Hepatocyte (in vitro differentiated cells): ENCODE data around the gene TEX26. TPM values are rescaled to one million over a fixed set of nuclear protein-coding genes. Genes with fewer than 3 reads are reported as not detected.
A peak's percentile ranks its signal among the peaks of the same experiment; 100 is the strongest.

Source experiments
- DNase-seq: peaks from one replicate; pipeline ENCODE4 v3.0.0-alpha.2; 2016; ENCODE audit warnings: low spot score
- H2AFZ ChIP-seq: fragments of 200-600 bp; sonication (generic); 2 replicates; pipeline ENCODE4 v1.6.0; 2016; ENCODE audit warnings: antibody characterized with exemption, mild to moderate bottlenecking
- H3K27ac ChIP-seq: fragments of 200-600 bp; sonication (generic); 2 replicates; pipeline ENCODE4 v1.5.1; 2016; ENCODE audit warnings: mild to moderate bottlenecking
- H3K27me3 ChIP-seq: fragments of 200-600 bp; sonication (generic); 2 replicates; pipeline ENCODE4 v1.6.1; 2016
- H3K36me3 ChIP-seq: fragments of 200-600 bp; sonication (generic); replicated peaks from 2 replicates; pipeline ENCODE4 v1.5.1; 2016; ENCODE audit warnings: low read depth; ENCODE audit not compliant: insufficient read depth
- H3K4me1 ChIP-seq: fragments of 200-600 bp; sonication (generic); 2 replicates; pipeline ENCODE4 v1.5.1; 2016; ENCODE audit warnings: mild to moderate bottlenecking, moderate library complexity; ENCODE audit not compliant: insufficient read depth
- H3K4me2 ChIP-seq: fragments of 200-600 bp; sonication (generic); 2 replicates; pipeline ENCODE4 v1.6.0; 2016
- H3K4me3 ChIP-seq: fragments of 200-600 bp; sonication (generic); 2 replicates; pipeline ENCODE4 v1.5.1; 2016; ENCODE audit warnings: mild to moderate bottlenecking
- H3K79me2 ChIP-seq: fragments of 200-600 bp; sonication (generic); 2 replicates; pipeline ENCODE4 v1.6.0; 2017; ENCODE audit warnings: mild to moderate bottlenecking
- H3K9me2 ChIP-seq: fragments of 200-600 bp; sonication (generic); replicated peaks from 2 replicates; pipeline ENCODE4 v1.6.0; 2017; ENCODE audit warnings: mild to moderate bottlenecking; ENCODE audit not compliant: insufficient read depth
- H3K9me3 ChIP-seq: fragments of 200-600 bp; sonication (generic); 2 replicates; pipeline ENCODE4 v1.5.1; 2016; ENCODE audit warnings: low read depth, mild to moderate bottlenecking
- H4K20me1 ChIP-seq: fragments of 200-600 bp; sonication (generic); 2 replicates; pipeline ENCODE4 v1.6.0; 2016; ENCODE audit warnings: mild to moderate bottlenecking; ENCODE audit not compliant: insufficient read depth, poor library complexity, severe bottlenecking
- CTCF ChIP-seq: fragments of 200-600 bp; sonication (generic); IDR thresholded peaks from 2 replicates; pipeline ENCODE4 v1.5.1; 2016; ENCODE audit warnings: antibody characterized with exemption, mild to moderate bottlenecking; ENCODE audit not compliant: poor library complexity
- EZH2 ChIP-seq: fragments of 200-600 bp; sonication (generic); IDR thresholded peaks from 2 replicates; pipeline ENCODE4 v1.6.1; 2016; ENCODE audit warnings: antibody characterized with exemption, mild to moderate bottlenecking, borderline replicate concordance
- EZH2phosphoT487 ChIP-seq: fragments of 200-600 bp; sonication (generic); IDR thresholded peaks from one replicate; pipeline ENCODE4 v1.6.1; 2018; ENCODE audit warnings: antibody characterized with exemption, mild to moderate bottlenecking, low read depth, moderate library complexity; ENCODE audit not compliant: unreplicated experiment, severe bottlenecking
- WGBS: methylation state at CpG from one replicate; pipeline ENCODE4 v1.1.6; 2016; ENCODE audit warnings: low lambda C conversion rate; ENCODE audit errors: missing lambda C conversion rate; 5-methylcytosine and 5-hydroxymethylcytosine counted together
- polyA plus RNA-seq: library from polyadenylated mRNA; unstranded; fragments of >200 nt; fragmentation: Nextera tagmentation; extraction: Ambion mirVana; gene quantifications from 2 replicates; pipeline ENCODE4 v1.2.1, GENCODE V29; 2016
- total RNA-seq: library from RNA; depleted of rRNA; stranded (reverse); fragments of >200 nt; gene quantifications from 2 replicates; pipeline ENCODE4 v1.2.3, GENCODE V29; 2014

The TEX26 gene
- total and polyA plus RNA-seq, 2 experiments from 2014 or later: 0.57 to 1.1 TPM

DNA sequence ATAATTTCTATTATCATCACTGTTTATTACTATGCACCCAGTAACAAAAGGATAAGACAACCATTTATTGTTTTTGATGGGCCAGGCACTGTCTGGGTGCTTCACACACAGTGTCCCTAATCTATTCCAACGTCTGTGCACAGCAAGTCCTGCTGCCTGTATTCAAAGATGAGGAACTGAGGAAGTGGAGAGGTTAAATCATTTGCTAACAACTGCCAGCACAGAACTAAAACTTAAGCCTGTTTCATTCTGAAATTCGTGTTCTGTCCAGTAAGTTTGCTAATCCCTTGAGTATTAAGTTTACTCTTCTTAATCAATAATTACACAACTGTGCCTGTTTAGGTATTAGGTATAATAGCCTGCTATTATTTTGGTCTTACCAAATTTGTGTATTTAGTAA lies 41.9 kb downstream of the TEX26 start:
- H3K36me3 ChIP-seq: no peaks in the 10 kb centered on the region
- H3K27ac ChIP-seq: no peak overlapping the region
- H3K9me2 ChIP-seq: no peaks in the 10 kb centered on the region
- no peak overlapping the region for H2AFZ ChIP-seq
- peaks cover 15% of the 10 kb centered on the region for H3K4me1 ChIP-seq
- DNase-seq: no peak
- no peaks in the 10 kb centered on the region for H3K9me3 ChIP-seq
- H4K20me1 ChIP-seq: no peaks in the 10 kb centered on the region
- 23% methylated on average over 2 of the region's 2 CpGs for WGBS
- no peaks in the 10 kb centered on the region for H3K79me2 ChIP-seq
- no peaks in the 10 kb centered on the region for H3K27me3 ChIP-seq
- H3K4me3 ChIP-seq: no peak overlapping the region
- TF ChIP-seq EZH2phosphoT487 (no peak), EZH2 (no peak), CTCF (no peak)
- no peak overlapping the region for H3K4me2 ChIP-seq

GRCh38 chr13:30976025-30976424 lies 43.6 kb downstream of the TEX26 start:
- Histone ChIP-seq H3K79me2 (no peaks in the 10 kb centered on the region), H3K27me3 (no peaks in the 10 kb centered on the region), H3K36me3 (no peaks in the 10 kb centered on the region), H4K20me1 (no peaks in the 10 kb centered on the region), H3K4me1 (peaks cover 13% of the 10 kb centered on the region), H3K4me2 (no peak overlapping the region), H3K9me3 (no peaks in the 10 kb centered on the region), H3K4me3 (no peak overlapping the region), H3K9me2 (no peaks in the 10 kb centered on the region), H3K27ac (no peak overlapping the region), H2AFZ (no peak overlapping the region)
- no peak for DNase-seq
- 69% methylated on average over 4 of the region's 4 CpGs for WGBS
- TF ChIP-seq EZH2phosphoT487: no peak
- TF ChIP-seq CTCF: no peak
- no peak for TF ChIP-seq EZH2

- Histone ChIP-seq H3K27ac (no peak overlapping the region), H3K9me3 (no peaks in the 10 kb centered on the region), H2AFZ (no peak overlapping the region)
These were observed 46.8 kb downstream of the TEX26 start for GRCh38 chr13:30978981-30979956.

More at GRCh38 chr13:30978981-30979956, 46.8 kb downstream of the TEX26 start:
- H3K4me2 ChIP-seq: no peak overlapping the region
- no peaks in the 10 kb centered on the region for H3K27me3 ChIP-seq
- 74% methylated on average over 15 of the region's 15 CpGs for WGBS
- H3K36me3 ChIP-seq: no peaks in the 10 kb centered on the region
- H3K79me2 ChIP-seq: no peaks in the 10 kb centered on the region
- no peaks in the 10 kb centered on the region for H4K20me1 ChIP-seq
- H3K9me2 ChIP-seq: no peaks in the 10 kb centered on the region
- DNase-seq: peak; percentile 30
- peaks cover 7% of the 10 kb centered on the region for H3K4me1 ChIP-seq
- H3K4me3 ChIP-seq: no peak overlapping the region
- TF ChIP-seq CTCF (peak; percentile 46), EZH2phosphoT487 (no peak)
